ENCODE results near the gene ARHGEF33. TPM values are rescaled to one million over a fixed set of nuclear protein-coding genes. Genes with fewer than 3 reads are reported as not detected.
A peak's percentile ranks its signal among the peaks of the same experiment; 100 is the strongest.

The ARHGEF33 gene
- total RNA-seq, 1 donor from 2014 or later, result 1.1 TPM

GRCh38 chr2:38988716-38989115, 99.0 kb downstream of the ARHGEF33 start:
- Mint-ChIP-seq H3K4me1 (peaks cover 17% of the 10 kb centered on the region), H3K9me3 (no peaks in the 10 kb centered on the region), H3K4me3 (no peak overlapping the region), H3K27ac (ENCODE audit: unreplicated experiment) (no peak overlapping the region), H3K36me3 (ENCODE audit: low read depth) (peaks cover 14% of the 10 kb centered on the region), H3K27me3 (ENCODE audit: low read depth) (no peaks in the 10 kb centered on the region)
- no peak for DNase-seq (ENCODE audit: low read depth, low spot score)
- no peak for TF ChIP-seq CTCF (conservative IDR thresholded peaks at IDR 0.05)

- Mint-ChIP-seq H3K9me3 (no peaks in the 10 kb centered on the region), H3K36me3 (ENCODE audit: low read depth) (peaks cover 3% of the 10 kb centered on the region), H3K27ac (ENCODE audit: unreplicated experiment) (no peak overlapping the region), H3K4me1 (peaks cover 17% of the 10 kb centered on the region), H3K4me3 (no peak overlapping the region), H3K27me3 (ENCODE audit: low read depth) (no peaks in the 10 kb centered on the region)
- no peak for DNase-seq (ENCODE audit: low read depth, low spot score)
- no peak for TF ChIP-seq CTCF (conservative IDR thresholded peaks at IDR 0.05)
Observed at GRCh38 chr2:38991899-38992298, 102.2 kb downstream of the ARHGEF33 start.

- Mint-ChIP-seq H3K27me3 (ENCODE audit: low read depth) (no peaks in the 10 kb centered on the region), H3K27ac (ENCODE audit: unreplicated experiment) (no peak overlapping the region), H3K4me3 (no peak overlapping the region), H3K4me1 (peaks cover 30% of the 10 kb centered on the region), H3K9me3 (no peaks in the 10 kb centered on the region), H3K36me3 (ENCODE audit: low read depth) (peaks cover 5% of the 10 kb centered on the region)
- TF ChIP-seq CTCF (conservative IDR thresholded peaks at IDR 0.05), result no peak
- no peak for DNase-seq (ENCODE audit: low read depth, low spot score)
Observed at GRCh38 chr2:38997781-38998180, 108.1 kb downstream of the ARHGEF33 start.

- Mint-ChIP-seq H3K27me3 (ENCODE audit: low read depth) (no peaks in the 10 kb centered on the region), H3K4me1 (peaks cover 30% of the 10 kb centered on the region), H3K4me3 (peak overlapping the region; percentile 7), H3K9me3 (no peaks in the 10 kb centered on the region), H3K27ac (ENCODE audit: unreplicated experiment) (no peak overlapping the region), H3K36me3 (ENCODE audit: low read depth) (peaks cover 8% of the 10 kb centered on the region)
- DNase-seq (ENCODE audit: low read depth, low spot score), result no peak
- no peak for TF ChIP-seq CTCF (conservative IDR thresholded peaks at IDR 0.05)
Observed at GRCh38 chr2:39000552-39000951, 110.9 kb downstream of the ARHGEF33 start.

GRCh38 chr2:39007875-39008504, 118.3 kb downstream of the ARHGEF33 start:
- TF ChIP-seq CTCF (conservative IDR thresholded peaks at IDR 0.05), result no peak
- no peaks in the 10 kb centered on the region for H3K4me1 Mint-ChIP-seq
- H3K9me3 Mint-ChIP-seq, result peaks cover 3% of the 10 kb centered on the region
- H3K4me3 Mint-ChIP-seq, result no peak overlapping the region
- H3K27me3 Mint-ChIP-seq (ENCODE audit: low read depth), result no peaks in the 10 kb centered on the region
- no peak overlapping the region for H3K27ac Mint-ChIP-seq (ENCODE audit: unreplicated experiment)
- DNase-seq (ENCODE audit: low read depth, low spot score), result no peak
- peaks cover 39% of the 10 kb centered on the region for H3K36me3 Mint-ChIP-seq (ENCODE audit: low read depth)

All from neural crest cell (in vitro differentiated cells).